ENCODE measurements around the gene INSYN1.
"Not testable (repeated sequence)": the region's sequence is repeated elsewhere in the genome, so short reads cannot be mapped to it uniquely, and the experiment has no call there.

DNA sequence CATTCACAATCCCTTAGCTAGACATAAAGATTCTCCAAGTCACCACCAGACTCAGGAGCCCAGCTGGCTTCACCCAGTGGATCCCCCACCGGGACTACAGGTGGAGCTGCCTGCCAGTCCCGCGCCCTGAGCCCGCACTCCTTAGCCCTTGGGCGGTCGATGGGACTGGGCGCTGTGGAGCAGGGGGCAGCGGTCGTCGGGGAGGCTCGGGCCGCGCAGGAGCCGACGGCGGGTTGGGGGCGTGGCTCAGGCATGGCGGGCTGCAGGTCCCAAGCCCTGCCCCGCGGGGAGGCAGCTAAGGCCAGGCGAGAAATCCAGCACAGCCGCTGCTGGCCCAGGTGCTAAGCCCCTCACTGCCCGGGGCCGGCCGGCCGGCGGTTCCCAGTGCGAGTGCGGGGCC lies 21.1 kb downstream of the INSYN1 start:
- TF ChIP-seq, protein P1, sequence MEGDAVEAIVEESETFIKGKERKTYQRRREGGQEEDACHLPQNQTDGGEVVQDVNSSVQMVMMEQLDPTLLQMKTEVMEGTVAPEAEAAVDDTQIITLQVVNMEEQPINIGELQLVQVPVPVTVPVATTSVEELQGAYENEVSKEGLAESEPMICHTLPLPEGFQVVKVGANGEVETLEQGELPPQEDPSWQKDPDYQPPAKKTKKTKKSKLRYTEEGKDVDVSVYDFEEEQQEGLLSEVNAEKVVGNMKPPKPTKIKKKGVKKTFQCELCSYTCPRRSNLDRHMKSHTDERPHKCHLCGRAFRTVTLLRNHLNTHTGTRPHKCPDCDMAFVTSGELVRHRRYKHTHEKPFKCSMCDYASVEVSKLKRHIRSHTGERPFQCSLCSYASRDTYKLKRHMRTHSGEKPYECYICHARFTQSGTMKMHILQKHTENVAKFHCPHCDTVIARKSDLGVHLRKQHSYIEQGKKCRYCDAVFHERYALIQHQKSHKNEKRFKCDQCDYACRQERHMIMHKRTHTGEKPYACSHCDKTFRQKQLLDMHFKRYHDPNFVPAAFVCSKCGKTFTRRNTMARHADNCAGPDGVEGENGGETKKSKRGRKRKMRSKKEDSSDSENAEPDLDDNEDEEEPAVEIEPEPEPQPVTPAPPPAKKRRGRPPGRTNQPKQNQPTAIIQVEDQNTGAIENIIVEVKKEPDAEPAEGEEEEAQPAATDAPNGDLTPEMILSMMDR (conservative IDR thresholded peaks at IDR 0.05; ENCODE audit: low read depth in 2 of 2) = not testable (repeated sequence)
- TF ChIP-seq CREB1 (CRISPR knock-in tag; IDR thresholded peaks at IDR 0.05; ENCODE audit: low read depth); POLR2AphosphoS5 (IDR thresholded peaks at IDR 0.05; ENCODE audit: low read depth); EZH2 (IDR thresholded peaks at IDR 0.05; ENCODE audit: low read depth, unreplicated experiment); JUNB (IDR thresholded peaks at IDR 0.05; ENCODE audit: unreplicated experiment); EZH2phosphoT487 (IDR thresholded peaks at IDR 0.05; ENCODE audit: unreplicated experiment); ZNF331 (CRISPR knock-in tag; IDR thresholded peaks at IDR 0.05; ENCODE audit: low read depth); ZNF114 (CRISPR knock-in tag; IDR thresholded peaks at IDR 0.05); NANOG (IDR thresholded peaks at IDR 0.05; ENCODE audit: borderline replicate concordance); STAT1 (IDR thresholded peaks at IDR 0.05; ENCODE audit: unreplicated experiment): not testable (repeated sequence)
- TF ChIP-seq, protein P2, sequence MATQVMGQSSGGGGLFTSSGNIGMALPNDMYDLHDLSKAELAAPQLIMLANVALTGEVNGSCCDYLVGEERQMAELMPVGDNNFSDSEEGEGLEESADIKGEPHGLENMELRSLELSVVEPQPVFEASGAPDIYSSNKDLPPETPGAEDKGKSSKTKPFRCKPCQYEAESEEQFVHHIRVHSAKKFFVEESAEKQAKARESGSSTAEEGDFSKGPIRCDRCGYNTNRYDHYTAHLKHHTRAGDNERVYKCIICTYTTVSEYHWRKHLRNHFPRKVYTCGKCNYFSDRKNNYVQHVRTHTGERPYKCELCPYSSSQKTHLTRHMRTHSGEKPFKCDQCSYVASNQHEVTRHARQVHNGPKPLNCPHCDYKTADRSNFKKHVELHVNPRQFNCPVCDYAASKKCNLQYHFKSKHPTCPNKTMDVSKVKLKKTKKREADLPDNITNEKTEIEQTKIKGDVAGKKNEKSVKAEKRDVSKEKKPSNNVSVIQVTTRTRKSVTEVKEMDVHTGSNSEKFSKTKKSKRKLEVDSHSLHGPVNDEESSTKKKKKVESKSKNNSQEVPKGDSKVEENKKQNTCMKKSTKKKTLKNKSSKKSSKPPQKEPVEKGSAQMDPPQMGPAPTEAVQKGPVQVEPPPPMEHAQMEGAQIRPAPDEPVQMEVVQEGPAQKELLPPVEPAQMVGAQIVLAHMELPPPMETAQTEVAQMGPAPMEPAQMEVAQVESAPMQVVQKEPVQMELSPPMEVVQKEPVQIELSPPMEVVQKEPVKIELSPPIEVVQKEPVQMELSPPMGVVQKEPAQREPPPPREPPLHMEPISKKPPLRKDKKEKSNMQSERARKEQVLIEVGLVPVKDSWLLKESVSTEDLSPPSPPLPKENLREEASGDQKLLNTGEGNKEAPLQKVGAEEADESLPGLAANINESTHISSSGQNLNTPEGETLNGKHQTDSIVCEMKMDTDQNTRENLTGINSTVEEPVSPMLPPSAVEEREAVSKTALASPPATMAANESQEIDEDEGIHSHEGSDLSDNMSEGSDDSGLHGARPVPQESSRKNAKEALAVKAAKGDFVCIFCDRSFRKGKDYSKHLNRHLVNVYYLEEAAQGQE (IDR thresholded peaks at IDR 0.05; ENCODE audit: unreplicated experiment) = not testable (repeated sequence)
- TF ChIP-seq, protein P3, sequence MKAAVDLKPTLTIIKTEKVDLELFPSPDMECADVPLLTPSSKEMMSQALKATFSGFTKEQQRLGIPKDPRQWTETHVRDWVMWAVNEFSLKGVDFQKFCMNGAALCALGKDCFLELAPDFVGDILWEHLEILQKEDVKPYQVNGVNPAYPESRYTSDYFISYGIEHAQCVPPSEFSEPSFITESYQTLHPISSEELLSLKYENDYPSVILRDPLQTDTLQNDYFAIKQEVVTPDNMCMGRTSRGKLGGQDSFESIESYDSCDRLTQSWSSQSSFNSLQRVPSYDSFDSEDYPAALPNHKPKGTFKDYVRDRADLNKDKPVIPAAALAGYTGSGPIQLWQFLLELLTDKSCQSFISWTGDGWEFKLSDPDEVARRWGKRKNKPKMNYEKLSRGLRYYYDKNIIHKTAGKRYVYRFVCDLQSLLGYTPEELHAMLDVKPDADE (IDR thresholded peaks at IDR 0.05) = not testable (repeated sequence)
- TF ChIP-seq, protein P4, sequence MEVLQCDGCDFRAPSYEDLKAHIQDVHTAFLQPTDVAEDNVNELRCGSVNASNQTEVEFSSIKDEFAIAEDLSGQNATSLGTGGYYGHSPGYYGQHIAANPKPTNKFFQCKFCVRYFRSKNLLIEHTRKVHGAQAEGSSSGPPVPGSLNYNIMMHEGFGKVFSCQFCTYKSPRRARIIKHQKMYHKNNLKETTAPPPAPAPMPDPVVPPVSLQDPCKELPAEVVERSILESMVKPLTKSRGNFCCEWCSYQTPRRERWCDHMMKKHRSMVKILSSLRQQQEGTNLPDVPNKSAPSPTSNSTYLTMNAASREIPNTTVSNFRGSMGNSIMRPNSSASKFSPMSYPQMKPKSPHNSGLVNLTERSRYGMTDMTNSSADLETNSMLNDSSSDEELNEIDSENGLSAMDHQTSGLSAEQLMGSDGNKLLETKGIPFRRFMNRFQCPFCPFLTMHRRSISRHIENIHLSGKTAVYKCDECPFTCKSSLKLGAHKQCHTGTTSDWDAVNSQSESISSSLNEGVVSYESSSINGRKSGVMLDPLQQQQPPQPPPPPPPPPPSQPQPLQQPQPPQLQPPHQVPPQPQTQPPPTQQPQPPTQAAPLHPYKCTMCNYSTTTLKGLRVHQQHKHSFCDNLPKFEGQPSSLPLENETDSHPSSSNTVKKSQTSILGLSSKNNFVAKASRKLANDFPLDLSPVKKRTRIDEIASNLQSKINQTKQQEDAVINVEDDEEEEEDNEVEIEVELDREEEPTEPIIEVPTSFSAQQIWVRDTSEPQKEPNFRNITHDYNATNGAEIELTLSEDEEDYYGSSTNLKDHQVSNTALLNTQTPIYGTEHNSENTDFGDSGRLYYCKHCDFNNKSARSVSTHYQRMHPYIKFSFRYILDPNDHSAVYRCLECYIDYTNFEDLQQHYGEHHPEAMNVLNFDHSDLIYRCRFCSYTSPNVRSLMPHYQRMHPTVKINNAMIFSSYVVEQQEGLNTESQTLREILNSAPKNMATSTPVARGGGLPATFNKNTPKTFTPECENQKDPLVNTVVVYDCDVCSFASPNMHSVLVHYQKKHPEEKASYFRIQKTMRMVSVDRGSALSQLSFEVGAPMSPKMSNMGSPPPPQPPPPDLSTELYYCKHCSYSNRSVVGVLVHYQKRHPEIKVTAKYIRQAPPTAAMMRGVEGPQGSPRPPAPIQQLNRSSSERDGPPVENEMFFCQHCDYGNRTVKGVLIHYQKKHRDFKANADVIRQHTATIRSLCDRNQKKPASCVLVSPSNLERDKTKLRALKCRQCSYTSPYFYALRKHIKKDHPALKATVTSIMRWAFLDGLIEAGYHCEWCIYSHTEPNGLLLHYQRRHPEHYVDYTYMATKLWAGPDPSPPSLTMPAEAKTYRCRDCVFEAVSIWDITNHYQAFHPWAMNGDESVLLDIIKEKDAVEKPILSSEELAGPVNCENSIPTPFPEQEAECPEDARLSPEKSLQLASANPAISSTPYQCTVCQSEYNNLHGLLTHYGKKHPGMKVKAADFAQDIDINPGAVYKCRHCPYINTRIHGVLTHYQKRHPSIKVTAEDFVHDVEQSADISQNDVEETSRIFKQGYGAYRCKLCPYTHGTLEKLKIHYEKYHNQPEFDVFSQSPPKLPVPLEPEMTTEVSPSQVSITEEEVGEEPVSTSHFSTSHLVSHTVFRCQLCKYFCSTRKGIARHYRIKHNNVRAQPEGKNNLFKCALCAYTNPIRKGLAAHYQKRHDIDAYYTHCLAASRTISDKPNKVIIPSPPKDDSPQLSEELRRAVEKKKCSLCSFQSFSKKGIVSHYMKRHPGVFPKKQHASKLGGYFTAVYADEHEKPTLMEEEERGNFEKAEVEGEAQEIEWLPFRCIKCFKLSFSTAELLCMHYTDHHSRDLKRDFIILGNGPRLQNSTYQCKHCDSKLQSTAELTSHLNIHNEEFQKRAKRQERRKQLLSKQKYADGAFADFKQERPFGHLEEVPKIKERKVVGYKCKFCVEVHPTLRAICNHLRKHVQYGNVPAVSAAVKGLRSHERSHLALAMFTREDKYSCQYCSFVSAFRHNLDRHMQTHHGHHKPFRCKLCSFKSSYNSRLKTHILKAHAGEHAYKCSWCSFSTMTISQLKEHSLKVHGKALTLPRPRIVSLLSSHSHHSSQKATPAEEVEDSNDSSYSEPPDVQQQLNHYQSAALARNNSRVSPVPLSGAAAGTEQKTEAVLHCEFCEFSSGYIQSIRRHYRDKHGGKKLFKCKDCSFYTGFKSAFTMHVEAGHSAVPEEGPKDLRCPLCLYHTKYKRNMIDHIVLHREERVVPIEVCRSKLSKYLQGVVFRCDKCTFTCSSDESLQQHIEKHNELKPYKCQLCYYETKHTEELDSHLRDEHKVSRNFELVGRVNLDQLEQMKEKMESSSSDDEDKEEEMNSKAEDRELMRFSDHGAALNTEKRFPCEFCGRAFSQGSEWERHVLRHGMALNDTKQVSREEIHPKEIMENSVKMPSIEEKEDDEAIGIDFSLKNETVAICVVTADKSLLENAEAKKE (CRISPR knock-in tag; IDR thresholded peaks at IDR 0.05) = not testable (repeated sequence)
